SU-DHL-6 (cell line): ENCODE measurements around the gene IRF2BPL.

Experiments used
- H2AFZ ChIP-seq: fragments of 200-600 bp; sonication (generic); 2 replicates; pipeline ENCODE4 v1.6.1; 2014; ENCODE audit warnings: low read depth, mild to moderate bottlenecking, moderate library complexity, mixed read lengths, antibody characterized with exemption, low read length; ENCODE audit not compliant: severe bottlenecking
- H3F3A ChIP-seq: fragments of 200-600 bp; shearing (Covaris generic); 2 replicates; pipeline ENCODE4 v1.6.0; 2016; ENCODE audit warnings: antibody characterized with exemption, mild to moderate bottlenecking; ENCODE audit not compliant: insufficient read depth
- H3K27ac ChIP-seq: fragments of 200-600 bp; sonication (generic); 2 replicates; pipeline ENCODE4 v1.5.1; 2016; ENCODE audit warnings: low read depth, mild to moderate bottlenecking, low read length, moderate library complexity, mixed read lengths
- H3K27me3 ChIP-seq: fragments of 200-600 bp; sonication (generic), shearing (Covaris generic); 2 replicates; pipeline ENCODE4 v1.6.0; 2014; ENCODE audit warnings: mild to moderate bottlenecking, low read length
- H3K36me3 ChIP-seq: fragments of 200-600 bp; sonication (generic); 2 replicates; pipeline ENCODE4 v1.6.1; 2014; ENCODE audit warnings: mild to moderate bottlenecking, low read length, mixed read lengths
- H3K4me2 ChIP-seq: fragments of 300-600, 200-600 bp; shearing (Covaris generic), sonication (generic); 2 replicates; pipeline ENCODE4 v1.6.0; 2014; ENCODE audit warnings: low read length, low read depth, mild to moderate bottlenecking; ENCODE audit not compliant: poor library complexity, severe bottlenecking
- H3K4me3 ChIP-seq: fragments of 200-600 bp; sonication (generic); 2 replicates; pipeline ENCODE4 v1.5.1; 2014; ENCODE audit warnings: antibody characterized with exemption, low read length, mild to moderate bottlenecking, mixed read lengths; ENCODE audit not compliant: insufficient read depth, poor library complexity, severe bottlenecking
- H3K79me2 ChIP-seq: fragments of 200-600 bp; sonication (generic); 2 replicates; pipeline ENCODE4 v1.6.1; 2014; ENCODE audit warnings: mild to moderate bottlenecking, low read length, moderate library complexity; ENCODE audit not compliant: insufficient read depth
- H3K9ac ChIP-seq: fragments of 200-600 bp; sonication (generic); 2 replicates; pipeline ENCODE4 v1.7.0; 2014; ENCODE audit warnings: mild to moderate bottlenecking, low read length
- H3K9me2 ChIP-seq: fragments of 200-600 bp; sonication (generic); replicated peaks from 2 replicates; pipeline ENCODE4 v1.6.1; 2014; ENCODE audit warnings: low read length; ENCODE audit not compliant: insufficient read depth
- H3K9me3 ChIP-seq: fragments of 200-600 bp; sonication (generic); 2 replicates; pipeline ENCODE4 v1.6.1; 2014; ENCODE audit warnings: low read length, mixed read lengths; ENCODE audit not compliant: insufficient read depth
- H4K20me1 ChIP-seq: fragments of 200-600 bp; sonication (generic); 2 replicates; pipeline ENCODE4 v1.6.1; 2014; ENCODE audit warnings: low read depth, mild to moderate bottlenecking, antibody characterized with exemption, low read length, moderate library complexity, mixed read lengths
- EZH2phosphoT487 ChIP-seq: fragments of 200-600 bp; sonication (generic), shearing (Covaris generic); conservative IDR thresholded peaks from 2 replicates; pipeline ENCODE4 v1.6.1; 2018; ENCODE audit warnings: mild to moderate bottlenecking, antibody characterized with exemption, low read length, moderate library complexity, mixed read lengths
- TF ChIP-seq, protein P1 (sequence below): fragments of 200-600 bp; sonication (generic); IDR thresholded peaks from one replicate; pipeline ENCODE4 v1.5.1; 2017; ENCODE audit warnings: antibody characterized with exemption, mild to moderate bottlenecking, low read length, moderate library complexity; ENCODE audit not compliant: insufficient read depth, poor library complexity, severe bottlenecking

Gene IRF2BPL

GRCh38 chr14:76997257-76997970 is 31.1 kb downstream of the IRF2BPL start:
- Histone ChIP-seq H3K4me2 (no peak overlapping the region), H2AFZ (no peak overlapping the region), H3K27ac (no peak overlapping the region), H3K27me3 (no peaks in the 10 kb centered on the region), H3K36me3 (no peaks in the 10 kb centered on the region), H3K79me2 (no peaks in the 10 kb centered on the region), H3K9ac (no peak overlapping the region), H3K9me3 (no peaks in the 10 kb centered on the region), H3F3A (no peaks in the 10 kb centered on the region), H3K4me3 (no peak overlapping the region), H3K9me2 (no peaks in the 10 kb centered on the region), H4K20me1 (no peaks in the 10 kb centered on the region)
- no peak for TF ChIP-seq EZH2phosphoT487
- TF ChIP-seq, protein P1, sequence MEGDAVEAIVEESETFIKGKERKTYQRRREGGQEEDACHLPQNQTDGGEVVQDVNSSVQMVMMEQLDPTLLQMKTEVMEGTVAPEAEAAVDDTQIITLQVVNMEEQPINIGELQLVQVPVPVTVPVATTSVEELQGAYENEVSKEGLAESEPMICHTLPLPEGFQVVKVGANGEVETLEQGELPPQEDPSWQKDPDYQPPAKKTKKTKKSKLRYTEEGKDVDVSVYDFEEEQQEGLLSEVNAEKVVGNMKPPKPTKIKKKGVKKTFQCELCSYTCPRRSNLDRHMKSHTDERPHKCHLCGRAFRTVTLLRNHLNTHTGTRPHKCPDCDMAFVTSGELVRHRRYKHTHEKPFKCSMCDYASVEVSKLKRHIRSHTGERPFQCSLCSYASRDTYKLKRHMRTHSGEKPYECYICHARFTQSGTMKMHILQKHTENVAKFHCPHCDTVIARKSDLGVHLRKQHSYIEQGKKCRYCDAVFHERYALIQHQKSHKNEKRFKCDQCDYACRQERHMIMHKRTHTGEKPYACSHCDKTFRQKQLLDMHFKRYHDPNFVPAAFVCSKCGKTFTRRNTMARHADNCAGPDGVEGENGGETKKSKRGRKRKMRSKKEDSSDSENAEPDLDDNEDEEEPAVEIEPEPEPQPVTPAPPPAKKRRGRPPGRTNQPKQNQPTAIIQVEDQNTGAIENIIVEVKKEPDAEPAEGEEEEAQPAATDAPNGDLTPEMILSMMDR = no peak

DNA sequence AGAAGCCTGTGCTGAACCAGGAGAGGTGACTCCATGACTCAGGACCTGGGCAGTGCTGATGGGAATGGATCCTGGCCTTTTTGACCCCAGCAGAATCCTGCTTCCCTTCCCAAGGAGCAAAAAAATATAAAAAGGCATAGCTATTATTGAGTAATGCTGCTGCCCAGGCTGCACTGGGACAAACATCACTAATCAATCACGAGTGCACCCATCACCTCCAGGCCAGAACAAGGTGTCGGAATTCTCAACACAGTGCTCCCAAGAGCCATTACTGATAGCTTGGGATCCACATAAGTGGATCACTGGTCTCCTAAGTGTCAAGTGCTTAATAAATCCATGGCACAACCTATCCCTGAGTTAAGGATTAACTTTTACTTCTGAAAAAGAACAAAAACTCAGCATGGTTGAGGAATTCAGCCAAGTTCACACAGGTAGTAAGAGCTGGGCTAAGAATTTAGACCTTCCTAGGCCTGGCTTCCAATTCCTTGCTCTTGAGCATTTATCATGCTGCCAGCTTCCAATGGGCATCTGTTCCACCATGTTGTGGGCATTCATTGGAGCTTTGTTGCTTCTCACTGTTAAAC is 31.9 kb downstream of the IRF2BPL start:
- no peaks in the 10 kb centered on the region for H3K36me3 ChIP-seq
- H3K4me3 ChIP-seq = no peak overlapping the region
- no peaks in the 10 kb centered on the region for H4K20me1 ChIP-seq
- H3K27me3 ChIP-seq = no peaks in the 10 kb centered on the region
- TF ChIP-seq, protein P1 = no peak
- no peak for TF ChIP-seq EZH2phosphoT487
- no peak overlapping the region for H2AFZ ChIP-seq
- no peaks in the 10 kb centered on the region for H3K9me3 ChIP-seq
- no peaks in the 10 kb centered on the region for H3K79me2 ChIP-seq
- no peak overlapping the region for H3K27ac ChIP-seq
- H3K4me2 ChIP-seq = no peak overlapping the region
- H3K9me2 ChIP-seq = no peaks in the 10 kb centered on the region
- no peaks in the 10 kb centered on the region for H3F3A ChIP-seq
- H3K9ac ChIP-seq = no peak overlapping the region

GRCh38 chr14:76995279-76996035 is 33.1 kb downstream of the IRF2BPL start:
- no peak overlapping the region for H3K9ac ChIP-seq
- no peak overlapping the region for H2AFZ ChIP-seq
- no peaks in the 10 kb centered on the region for H3F3A ChIP-seq
- no peak overlapping the region for H3K4me3 ChIP-seq
- H3K4me2 ChIP-seq = no peak overlapping the region
- no peaks in the 10 kb centered on the region for H3K27me3 ChIP-seq
- H3K36me3 ChIP-seq = no peaks in the 10 kb centered on the region
- H4K20me1 ChIP-seq = no peaks in the 10 kb centered on the region
- no peaks in the 10 kb centered on the region for H3K79me2 ChIP-seq
- TF ChIP-seq, protein P1 = no peak
- no peak for TF ChIP-seq EZH2phosphoT487
- H3K9me2 ChIP-seq = no peaks in the 10 kb centered on the region
- H3K9me3 ChIP-seq = no peaks in the 10 kb centered on the region
- no peak overlapping the region for H3K27ac ChIP-seq
